Retina (tissue), 1 donor: ENCODE measurements around the gene SLC13A4.
"Not testable (repeated sequence)": the region's sequence is repeated elsewhere in the genome, so short reads cannot be mapped to it uniquely, and the experiment has no call there.

Experiments
- DNase-seq: peaks from one replicate; pipeline ENCODE4 v3.0.0-alpha.2; 2016

The SLC13A4 gene

DNA sequence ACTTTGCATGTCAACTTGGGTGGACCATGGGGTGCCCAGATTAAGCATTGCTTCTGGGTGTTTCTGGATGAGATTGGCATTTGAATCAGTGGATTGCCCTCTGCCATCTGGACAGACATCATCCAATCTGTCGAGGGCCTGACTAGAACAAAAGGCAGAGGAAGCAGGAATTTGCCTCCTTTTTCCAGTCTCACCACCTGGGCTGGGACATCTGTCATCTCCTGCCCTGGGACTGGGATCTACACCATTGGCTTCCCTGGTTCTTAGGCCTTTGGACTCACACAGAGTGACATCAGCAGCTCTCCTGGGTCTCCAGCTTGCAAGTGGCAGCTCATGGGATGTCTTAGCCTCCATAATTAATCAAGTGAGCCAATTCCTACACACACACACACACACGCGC is 10.3 kb downstream of the SLC13A4 start:
- DNase-seq: no peak

DNA sequence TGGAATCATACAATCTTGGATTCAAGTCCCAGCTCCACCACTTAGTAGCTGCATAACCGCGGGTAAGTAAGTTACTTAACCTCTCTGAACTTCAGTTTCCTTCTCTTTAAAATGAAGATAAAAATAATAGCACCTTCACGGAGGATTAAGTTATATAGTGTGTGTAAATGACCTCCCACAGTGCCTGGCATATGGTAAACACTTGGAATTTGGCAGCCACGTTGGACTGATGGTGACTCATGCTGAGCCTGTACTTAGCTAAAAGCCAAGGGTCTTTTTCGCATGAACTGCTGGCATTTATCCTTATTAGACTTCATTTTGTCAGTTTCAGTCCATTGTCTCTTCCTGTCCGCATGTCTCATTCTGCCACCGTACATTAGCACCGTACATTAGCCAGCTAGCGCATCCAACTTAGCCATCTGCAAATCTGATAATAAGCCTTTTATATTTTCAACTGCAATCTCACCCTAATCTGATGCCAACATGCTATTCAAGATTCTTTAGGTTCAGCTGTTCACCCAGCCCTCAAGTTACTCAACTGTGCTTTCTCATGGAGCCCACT is 11.2 kb downstream of the SLC13A4 start:
- DNase-seq: no peak

DNA sequence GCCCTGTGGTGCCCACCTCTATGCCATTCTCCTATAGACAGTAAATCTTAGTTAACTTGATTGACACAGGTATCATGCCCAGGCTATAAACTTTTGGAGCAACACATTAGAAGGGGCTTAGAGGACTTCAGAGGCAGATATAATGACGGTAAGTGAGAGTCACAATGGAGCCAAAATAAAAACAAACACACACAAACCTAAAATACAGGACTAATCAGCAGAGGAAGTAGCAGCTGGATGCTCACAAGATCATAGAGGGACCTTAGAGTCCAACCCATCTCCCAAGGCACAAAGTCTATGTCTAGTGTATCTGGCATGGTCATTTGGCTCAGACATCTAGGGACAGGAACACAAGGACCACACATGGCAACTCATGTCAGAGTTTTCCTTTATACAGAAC is 12.3 kb downstream of the SLC13A4 start:
- no peak for DNase-seq

DNA sequence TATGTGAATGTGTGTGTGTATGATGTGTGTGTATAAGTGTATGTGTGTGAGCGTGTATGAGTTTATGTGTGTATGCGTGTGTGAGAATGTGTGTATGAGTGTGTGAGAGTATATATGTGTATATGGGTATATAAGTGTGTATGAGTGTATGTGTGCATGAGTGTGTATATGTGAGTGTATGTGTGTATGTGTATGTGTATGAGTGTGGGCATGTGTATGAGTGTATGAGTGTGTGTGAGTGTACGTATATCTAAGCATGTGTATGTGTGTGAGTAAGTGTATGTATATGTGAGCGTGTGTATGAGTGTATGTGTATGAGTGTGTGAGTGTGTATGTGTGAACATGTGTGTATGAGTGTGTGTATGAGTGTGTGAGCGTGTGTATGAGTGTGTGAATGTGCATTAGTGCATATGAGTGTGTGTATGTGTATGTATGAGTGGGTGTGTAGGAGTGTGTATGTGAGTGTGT is 12.9 kb downstream of the SLC13A4 start:
- DNase-seq: no peak

DNA sequence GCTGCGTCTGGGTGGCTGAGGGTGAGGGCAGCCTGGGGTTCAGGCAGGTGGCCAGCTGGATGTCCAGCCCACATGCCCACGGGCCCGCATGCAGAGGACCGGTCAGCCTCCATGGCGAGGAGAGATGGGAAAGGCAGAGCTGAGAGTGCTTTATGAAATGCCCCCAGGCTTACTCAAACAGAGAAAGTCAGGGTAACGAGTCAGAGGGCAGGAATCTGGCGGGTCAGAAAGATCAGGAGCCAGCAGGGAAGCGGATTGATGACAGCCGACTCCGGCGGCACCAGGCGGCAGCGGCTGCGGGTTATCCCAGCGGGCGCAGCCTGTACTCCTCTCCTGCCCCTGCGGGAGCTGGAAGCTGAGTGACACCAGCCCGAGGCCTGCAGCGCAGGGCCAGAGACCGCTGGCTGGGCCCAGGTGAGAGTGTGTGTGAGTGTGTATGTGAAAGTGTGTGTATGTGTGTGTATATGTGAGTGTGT is 13.4 kb downstream of the SLC13A4 start:
- DNase-seq: peak; percentile 64

DNA sequence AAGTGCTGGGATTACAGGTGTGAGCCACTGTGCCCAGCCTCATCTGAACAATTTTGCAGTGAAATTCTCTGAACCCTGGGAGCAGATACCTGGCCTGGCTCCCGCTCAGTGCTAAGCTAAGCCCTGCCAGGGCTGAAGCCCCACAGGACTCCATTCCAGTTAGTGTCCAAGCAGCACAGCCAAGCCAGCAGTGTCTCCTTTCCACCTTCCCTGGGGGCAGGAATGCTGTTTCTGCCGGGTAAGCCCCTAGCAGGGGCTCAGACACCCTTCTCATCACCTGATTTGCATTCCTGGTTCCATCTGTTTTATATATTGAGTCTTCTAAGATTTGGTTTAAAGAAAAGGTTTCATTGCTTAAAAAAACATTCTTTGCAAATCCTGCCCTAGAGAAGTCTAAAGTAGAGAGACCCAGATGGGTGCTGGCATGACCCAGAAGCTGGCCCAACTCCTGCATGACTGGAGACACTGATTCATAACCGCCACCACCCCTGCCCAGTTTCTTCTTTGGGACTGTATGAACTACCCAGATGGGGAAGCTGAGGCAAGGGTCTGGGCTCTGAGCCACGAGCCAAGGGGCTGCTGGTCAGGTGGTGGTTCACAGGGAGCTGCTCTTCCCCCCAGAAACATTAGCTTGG is 14.0 kb downstream of the SLC13A4 start:
- DNase-seq: no peak

DNA sequence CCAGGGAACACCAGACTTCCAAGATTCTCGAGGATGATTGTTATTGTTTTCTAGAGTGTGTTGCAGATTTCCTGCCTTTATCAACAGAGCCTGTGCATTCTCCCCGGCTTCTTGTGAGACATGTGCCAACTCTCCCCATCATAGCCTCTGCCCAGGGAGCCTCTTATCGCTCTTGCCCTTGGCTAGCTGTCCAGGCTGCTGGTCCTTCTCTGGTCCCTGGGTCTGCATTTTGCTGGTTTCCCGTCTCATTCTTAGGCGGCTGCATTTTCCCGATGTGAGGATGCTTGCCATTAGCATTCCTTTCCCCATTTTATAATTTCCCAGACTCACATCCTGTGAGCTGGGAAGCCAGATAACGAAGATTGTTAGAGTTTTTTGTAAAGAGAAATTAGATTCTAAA is 15.2 kb downstream of the SLC13A4 start:
- no peak for DNase-seq

DNA sequence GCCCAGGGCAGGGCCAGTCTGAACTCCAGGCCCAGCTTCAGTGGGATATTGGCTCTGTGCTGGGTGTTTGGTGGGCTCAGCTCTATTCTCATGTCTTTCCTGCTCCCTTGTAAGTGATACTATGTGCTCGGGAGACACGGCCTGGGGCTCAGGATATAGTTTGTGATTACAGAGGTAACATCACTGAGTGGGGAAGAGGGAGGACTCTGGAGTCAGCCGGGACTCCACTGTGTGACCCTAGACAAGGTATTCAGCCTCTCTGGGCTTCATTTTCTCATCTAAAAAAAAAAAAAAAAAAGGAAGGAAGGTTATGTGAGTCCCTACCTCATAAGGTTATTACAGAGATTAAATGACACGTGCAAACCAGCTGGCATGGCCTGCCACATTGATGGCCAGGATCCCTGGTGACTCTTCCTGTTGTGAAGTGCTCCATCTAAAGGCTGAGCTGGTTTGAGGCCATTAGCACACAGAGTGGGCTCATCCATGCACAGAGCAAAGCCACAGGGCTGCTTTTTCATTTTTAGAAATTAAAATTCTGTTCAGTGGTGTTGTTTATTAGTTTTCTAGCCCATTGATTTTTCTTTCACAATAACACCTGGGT is 15.7 kb downstream of the SLC13A4 start:
- no peak for DNase-seq

DNA sequence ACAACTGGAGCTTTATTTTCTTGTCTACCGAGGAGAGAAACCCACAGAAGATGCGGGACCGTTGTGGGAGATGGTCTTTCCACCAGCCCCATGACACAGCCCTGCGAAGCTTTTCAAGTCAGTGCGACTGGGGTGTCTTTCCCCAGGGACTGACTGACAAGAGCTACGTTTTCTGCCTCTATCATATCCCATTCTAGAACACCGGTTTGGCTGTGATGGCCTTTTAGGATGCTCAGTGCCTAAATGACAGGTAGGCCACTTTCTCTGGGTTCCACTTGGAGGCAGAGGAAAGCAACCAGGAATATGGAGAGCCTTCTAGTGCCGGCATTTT is 16.9 kb downstream of the SLC13A4 start:
- no peak for DNase-seq

DNA sequence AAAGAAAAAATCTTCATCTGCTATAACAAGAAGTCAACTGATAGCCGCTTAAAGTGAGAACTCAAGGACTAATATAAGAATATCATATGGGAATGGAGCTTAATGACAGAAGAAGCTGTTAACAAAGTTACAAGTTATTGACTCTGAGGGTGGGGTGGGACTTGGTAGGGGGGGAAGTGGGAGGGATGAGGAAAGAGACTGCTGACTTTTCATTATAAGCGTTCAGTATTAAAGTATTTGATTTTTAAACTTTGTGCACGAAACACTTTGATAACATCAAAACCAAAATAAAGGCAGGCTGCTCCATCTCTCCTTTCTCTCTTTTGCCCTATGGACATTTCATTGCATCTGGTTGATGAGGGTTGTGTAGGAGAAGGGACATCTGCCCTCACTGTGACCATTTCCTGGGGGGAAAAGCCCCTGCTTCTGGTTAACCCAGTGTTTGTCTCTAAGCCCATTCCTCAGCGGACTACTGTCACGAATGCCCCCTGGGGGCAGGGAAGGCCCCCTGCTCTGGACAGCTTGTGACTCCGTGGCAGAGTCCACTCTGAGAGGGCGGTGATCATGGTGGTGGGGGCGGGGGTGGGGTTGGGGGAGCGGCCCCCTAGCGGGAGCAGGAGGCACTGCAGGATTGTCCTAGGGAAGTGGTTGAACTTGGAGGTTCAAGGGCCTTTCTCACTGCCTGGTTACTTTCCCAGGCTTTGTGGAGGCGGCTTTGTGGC is 17.4 kb downstream of the SLC13A4 start:
- no peak for DNase-seq

DNA sequence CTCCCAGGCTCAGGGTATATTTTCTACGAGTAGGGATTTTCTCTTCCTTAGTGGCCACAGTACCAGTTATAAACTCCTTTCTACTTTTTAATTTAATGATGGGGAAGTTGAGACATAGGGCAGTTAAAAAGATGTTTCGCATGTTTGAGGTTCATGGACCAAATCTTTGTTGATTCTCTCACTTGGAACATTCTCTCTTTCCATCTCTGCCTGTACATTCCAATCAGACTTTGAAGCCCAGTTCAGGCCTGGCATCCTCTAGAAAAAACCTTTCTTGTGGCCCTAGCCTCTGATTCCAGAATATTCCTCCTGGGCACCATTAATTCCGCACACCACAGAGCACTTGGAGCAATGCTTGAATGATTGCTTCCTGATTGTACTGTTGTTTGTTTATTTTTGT is 18.5 kb downstream of the SLC13A4 start:
- no peak for DNase-seq

DNA sequence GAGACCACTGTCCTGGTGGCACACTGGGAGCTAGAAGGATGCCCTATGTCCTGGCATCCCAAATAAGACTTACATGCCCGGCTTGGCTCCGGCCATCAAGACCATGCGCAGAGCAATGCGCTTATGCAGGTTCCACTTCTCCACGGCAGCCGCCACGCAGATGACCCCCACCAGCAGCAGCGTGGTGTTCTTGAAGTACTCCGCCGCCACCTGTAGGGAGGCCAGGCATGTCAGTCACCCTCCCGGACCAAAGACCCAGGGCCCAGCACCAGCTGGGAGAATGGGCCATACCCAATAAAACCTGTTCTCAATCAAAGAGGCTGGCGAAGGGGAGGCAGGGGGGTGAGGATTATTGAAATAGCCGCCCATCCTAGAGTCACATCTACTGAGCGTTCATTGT is 19.9 kb downstream of the SLC13A4 start:
- no peak for DNase-seq

DNA sequence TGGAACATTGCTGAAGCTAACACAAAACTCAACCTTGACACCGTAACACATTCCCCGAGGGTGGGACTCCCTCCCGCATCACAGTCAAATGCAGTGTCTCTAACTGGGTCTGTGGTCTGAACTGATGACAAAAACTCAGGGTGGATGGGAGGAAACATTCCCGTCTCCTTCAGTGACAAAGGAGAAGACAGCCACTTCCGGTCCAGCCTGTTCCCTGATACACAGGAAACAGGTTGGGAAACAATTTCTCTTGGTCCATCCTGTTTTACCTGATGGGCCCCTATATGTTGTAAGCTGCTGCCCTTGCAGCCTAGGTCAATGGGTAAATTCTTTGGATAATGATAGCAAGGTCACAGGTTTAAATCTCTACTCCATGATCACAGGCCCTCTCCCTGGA is 20.4 kb downstream of the SLC13A4 start:
- no peak for DNase-seq

DNA sequence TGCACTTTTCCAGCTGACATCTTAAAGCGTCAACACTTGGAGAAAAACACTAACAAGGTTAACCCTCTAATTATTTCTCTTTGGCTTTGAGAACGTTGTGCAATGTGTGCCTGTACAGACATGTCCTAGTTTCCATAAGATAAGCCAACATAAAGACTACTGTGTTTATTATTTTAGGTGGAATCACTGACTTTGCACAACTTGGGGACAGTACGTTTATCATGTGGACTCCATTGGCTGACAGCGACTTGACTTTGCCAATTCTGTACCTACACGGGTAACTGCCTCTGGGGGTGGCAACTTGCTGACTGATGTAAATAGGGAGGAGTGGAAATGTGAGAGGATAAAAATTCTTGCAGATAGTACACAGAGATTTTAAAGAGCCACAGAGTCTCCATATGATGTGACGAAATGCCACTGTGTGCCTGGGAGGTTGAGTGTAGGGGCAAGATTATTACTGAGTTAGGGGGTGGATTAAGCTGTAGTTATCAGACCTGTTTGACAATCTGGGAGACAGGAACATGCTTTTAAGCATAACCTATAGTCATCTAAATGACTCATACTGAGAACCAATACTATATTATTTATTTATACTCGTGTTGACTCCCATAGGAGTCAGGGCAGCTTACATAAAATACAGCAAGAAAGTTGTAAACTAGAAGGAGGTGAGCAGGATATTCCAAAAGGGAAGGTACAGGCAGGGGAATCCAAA is 21.0 kb downstream of the SLC13A4 start:
- no peak for DNase-seq

DNA sequence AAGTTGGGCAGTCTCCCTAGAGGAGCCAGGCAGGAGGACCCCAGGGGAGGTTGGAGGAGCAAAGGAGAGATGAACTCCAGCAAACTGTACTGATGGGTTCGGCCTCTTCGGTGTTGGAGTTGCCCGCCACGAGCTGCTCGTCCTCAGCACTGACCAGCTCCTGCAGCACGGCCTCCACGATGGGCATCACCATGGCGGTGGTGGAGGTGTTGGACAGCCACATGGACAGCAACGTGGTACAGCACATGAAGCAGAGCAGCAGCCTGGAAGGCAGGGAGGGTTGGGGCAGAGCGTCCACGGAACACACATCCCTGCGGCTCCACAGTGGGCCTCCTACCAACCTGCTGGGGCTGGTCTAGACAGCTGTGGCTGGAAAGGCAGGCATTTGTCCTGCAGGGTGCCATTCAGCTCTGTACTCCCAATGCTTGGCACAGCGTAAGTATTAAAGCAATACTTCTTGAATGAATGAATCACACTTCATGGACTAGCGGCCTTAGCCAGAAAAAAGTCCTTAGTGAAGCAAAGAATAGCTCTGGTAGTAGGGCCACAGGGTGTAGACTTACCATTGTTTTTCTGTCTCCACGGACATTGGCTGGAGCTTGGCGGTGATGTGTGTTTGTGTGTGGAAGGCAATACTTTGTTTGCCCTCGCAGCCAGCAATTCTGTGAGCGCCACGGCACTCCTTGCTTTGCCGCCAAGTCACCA is 21.8 kb downstream of the SLC13A4 start:
- no peak for DNase-seq

DNA sequence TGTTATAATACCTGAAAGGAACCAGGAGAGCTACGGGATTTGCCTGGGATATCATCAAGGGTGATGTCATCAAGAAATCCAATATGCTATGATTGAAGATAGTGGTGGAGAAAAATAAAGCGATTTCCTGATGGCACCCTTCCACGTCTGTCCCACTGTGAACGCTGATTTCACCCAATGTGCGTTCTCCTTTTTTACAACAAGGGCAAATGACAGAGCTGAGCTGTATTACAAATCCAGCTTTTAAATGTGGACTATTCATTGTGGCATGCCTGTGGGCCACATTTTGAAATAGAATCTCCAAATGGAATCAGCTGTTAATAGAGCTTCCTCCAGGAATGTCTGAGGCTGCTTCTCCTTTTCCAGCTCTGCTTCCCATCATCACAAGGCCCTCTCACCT is 23.3 kb downstream of the SLC13A4 start:
- no peak for DNase-seq

DNA sequence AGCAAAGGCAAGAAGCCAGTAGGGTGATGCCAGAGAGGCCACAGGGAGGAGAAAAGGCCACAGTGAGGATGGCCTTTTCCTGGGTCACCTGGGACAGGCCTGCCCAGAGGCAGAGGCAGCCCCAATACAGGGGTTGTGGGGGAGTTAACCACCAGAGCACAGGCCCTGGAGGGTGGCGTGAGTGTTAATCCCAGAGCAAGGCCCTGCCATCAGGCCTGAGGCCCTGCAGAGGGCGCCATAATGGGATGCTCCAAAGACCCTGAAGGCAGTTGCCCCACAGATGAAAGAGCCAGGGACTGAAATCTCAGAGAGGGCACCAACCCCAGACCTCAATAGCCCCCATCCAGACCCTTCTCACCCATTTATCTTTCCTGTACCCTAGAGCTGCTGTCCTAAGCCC is 23.9 kb downstream of the SLC13A4 start:
- DNase-seq: no peak

DNA sequence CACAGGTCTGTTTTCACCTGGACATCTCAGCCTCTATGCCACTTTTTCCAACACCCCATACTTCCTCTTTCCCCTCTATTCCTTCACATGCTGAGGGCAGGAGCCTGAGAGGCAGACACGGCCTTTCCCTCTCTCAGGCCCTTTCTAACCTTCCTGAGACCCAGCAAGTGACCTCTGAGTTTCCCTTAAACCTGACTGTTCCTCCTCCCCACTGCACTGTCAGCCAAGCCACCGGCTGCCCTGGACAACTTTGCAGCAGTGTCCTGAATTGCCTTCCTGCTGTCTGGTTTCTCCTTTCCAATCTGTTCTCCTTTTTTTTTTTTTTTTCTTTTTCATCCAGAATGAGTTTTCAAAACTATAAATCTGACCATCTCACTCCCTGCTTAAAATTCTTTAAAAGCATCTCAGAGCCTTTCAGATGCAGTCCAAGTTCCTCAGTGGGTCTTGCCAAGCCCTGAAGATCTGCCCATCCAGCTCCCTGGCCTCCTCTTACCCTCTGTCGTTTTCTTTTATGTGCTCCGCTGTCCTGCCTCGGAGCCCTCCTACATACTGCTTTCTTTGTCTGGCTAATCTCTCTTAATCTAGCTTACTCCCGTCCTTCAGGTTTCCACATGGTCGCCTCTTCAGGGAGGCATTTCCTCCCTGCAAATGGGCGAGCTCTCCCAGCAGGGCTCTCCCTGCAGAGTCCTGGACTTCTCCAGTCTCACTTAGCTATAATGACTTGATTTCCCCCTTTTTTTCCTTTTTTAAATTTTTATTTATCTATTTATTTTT is 30.5 kb downstream of the SLC13A4 start:
- no peak for DNase-seq

DNA sequence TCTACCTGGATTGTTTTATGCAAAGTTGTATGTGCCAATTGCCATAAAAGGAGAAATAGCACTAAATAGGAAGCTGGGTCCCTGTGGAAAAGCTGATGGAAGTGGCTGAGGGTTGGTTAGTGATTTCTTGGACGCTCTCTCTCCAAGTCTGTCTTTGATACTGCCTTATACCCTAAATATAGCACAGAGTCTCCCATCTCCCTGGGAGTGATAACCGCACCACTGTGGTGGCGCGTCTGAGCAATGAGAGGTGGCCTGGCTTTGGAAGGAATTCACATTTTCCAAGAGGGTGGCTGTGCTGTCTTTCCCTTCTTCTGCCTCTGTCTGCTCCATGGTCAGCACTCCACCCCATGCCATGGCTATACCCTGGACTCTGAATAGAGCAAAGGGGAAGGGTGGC is 34.4 kb downstream of the SLC13A4 start:
- DNase-seq: no peak

DNA sequence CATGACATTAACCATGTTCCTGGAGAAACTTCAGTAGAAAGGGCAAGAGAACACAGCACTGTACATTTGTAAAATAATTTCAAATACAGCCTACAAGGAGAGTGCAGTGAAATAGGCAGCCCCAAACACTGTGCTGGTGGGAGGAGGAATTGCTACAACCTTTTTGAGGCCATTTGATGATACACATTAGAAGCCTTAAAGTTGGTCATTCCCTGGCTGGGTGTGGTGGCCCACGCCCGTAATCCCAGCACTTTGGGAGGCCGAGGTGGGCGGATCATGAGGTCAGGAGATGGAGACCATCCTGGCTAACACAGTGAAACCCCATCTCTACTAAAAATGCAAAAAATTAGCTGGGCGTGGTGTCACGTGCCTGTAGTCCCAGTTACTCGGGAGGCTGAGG is 35.4 kb downstream of the SLC13A4 start:
- DNase-seq: not testable (repeated sequence)

DNA sequence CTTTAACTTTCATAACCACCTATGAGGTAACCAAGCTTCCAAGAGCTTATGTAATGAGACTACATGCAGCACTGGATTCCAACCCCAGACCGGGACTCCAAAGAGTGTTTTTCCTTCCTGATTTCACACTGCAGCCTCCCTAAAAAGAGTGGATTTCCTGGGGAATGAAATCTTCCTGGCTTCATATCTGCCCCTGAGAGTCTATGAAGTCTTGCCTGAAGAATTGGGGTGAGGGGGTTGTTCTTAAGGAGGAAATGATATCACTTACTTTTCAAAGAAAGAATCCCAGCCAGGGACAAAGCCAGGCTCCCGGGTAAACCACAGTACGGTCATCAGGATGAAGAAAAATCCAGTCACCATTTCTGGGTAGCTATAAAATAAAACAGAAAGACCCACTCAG is 35.9 kb downstream of the SLC13A4 start:
- DNase-seq: no peak

DNA sequence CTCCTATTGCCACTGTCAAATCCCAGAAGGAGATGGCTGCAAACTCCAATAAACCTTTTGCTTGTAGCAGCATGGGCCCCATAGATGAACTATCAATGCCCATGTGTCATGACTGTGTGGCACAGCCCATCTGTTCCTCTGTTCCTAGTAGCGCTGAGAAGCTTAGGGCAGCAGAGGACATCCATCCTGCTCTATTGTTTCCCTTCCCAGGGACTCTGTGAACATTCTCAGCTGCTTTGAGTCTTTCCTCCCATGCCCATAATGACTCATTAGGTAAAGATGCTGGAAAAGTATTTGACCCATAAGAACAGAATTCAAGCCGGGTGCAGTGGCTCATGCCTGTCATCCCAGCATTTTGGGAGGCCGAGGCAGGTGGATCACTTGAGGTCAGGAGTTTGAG is 37.4 kb downstream of the SLC13A4 start:
- no peak for DNase-seq
